K562 (cell line): ENCODE measurements around the gene SH2D3A. TPM values are rescaled to one million over a fixed set of nuclear protein-coding genes. Genes with fewer than 3 reads are reported as not detected.

Experiments
- ASH1L ChIP-seq: fragments of 450-650 bp; IDR thresholded peaks from 2 replicates; pipeline ENCODE4 v1.6.1; 2018; ENCODE audit warnings: borderline replicate concordance, mild to moderate bottlenecking, low read depth; ENCODE audit not compliant: partially characterized antibody
- BHLHE40 ChIP-seq: IDR thresholded peaks from 2 replicates; pipeline ENCODE4 v1.6.1; 2011; ENCODE audit warnings: low read length, improper control_type of control experiment
- CC2D1A ChIP-seq: fragments of 450-650 bp; IDR thresholded peaks from 2 replicates; pipeline ENCODE4 v1.6.1; 2017; ENCODE audit warnings: mild to moderate bottlenecking
- FOXM1 ChIP-seq, 2 experiments: fragments of 450-650 bp in 1 of 2; sonication (generic) in 1 of 2; formaldehyde crosslinking in 1 of 2; IDR thresholded peaks; 2 replicates each; pipeline versions ENCODE4 v1.6.1 to v1.9.0; 2017 to 2022; ENCODE audit warnings: low read depth in 2 of 2, mild to moderate bottlenecking in 2 of 2, missing genetic modification reagents in 1 of 2, moderate library complexity in 1 of 2
- HNRNPL ChIP-seq: fragments of 200-400 bp; formaldehyde crosslinking; IDR thresholded peaks from 2 replicates; pipeline ENCODE4 v1.6.1; 2017; ENCODE audit warnings: low read depth, mild to moderate bottlenecking, low read length
- LCOR ChIP-seq: sonication (generic); formaldehyde crosslinking; IDR thresholded peaks from 2 replicates; pipeline ENCODE4 v1.8.0; 2022; ENCODE audit warnings: mild to moderate bottlenecking, missing genetic modification reagents
- MAFF ChIP-seq: IDR thresholded peaks from 2 replicates; pipeline ENCODE4 v1.6.1; 2012; ENCODE audit warnings: low read length, improper control_type of control experiment
- MAFK ChIP-seq: IDR thresholded peaks from 2 replicates; pipeline ENCODE4 v1.6.1; 2011; ENCODE audit warnings: low read length, improper control_type of control experiment
- MCM3 ChIP-seq: fragments of 450-650 bp; IDR thresholded peaks from 2 replicates; pipeline ENCODE4 v1.6.1; 2016
- MNT ChIP-seq, 2 experiments: fragments of 450-650 bp; conservative IDR thresholded peaks; 2 replicates each; pipeline ENCODE4 v1.6.1; 2017; ENCODE audit warnings: mild to moderate bottlenecking in 2 of 2, moderate library complexity in 2 of 2
- NR2C1 ChIP-seq, 2 experiments: fragments of 450-650 bp; IDR thresholded peaks; 2 replicates each; pipeline ENCODE4 v1.6.1; 2017; ENCODE audit warnings: mild to moderate bottlenecking in 2 of 2, antibody characterized with exemption in 1 of 2, inconsistent platforms in 1 of 2, missing compliant biosample characterization in 1 of 2, missing genetic modification characterization in 1 of 2
- PHF21A ChIP-seq: fragments of 450-650 bp; IDR thresholded peaks from 2 replicates; pipeline ENCODE4 v1.6.1; 2017; ENCODE audit warnings: low read depth, borderline replicate concordance
- PTBP1 ChIP-seq: fragments of 200-400 bp; formaldehyde crosslinking; IDR thresholded peaks from 2 replicates; pipeline ENCODE4 v1.6.1; 2017; ENCODE audit warnings: low read depth, low read length
- RAD21 ChIP-seq, 2 experiments: fragments of 250-450 bp in 1 of 2; fragments of 450-650 bp in 1 of 2; sonication (Bioruptor Pico) in 1 of 2; formaldehyde crosslinking in 1 of 2; IDR thresholded peaks in 1 of 2; conservative IDR thresholded peaks in 1 of 2; 2 replicates each; pipeline versions ENCODE4 v1.4.0 to v1.8.0; 2020 to 2022; ENCODE audit warnings: mild to moderate bottlenecking in 2 of 2, moderate library complexity in 1 of 2
- STAG1 ChIP-seq: sonication (generic); formaldehyde crosslinking; IDR thresholded peaks from 2 replicates; pipeline ENCODE4 v1.5.0; 2020; ENCODE audit warnings: missing genetic modification reagents, borderline replicate concordance
- U2AF1 ChIP-seq: fragments of 200-400 bp; formaldehyde crosslinking; optimal IDR thresholded peaks from 2 replicates; pipeline ENCODE3; 2017; ENCODE audit warnings: mild to moderate bottlenecking, low read depth, low read length, moderate library complexity
- ZEB2 ChIP-seq: fragments of 450-650 bp; IDR thresholded peaks from 2 replicates; pipeline ENCODE4 v1.6.1; 2016
- ZNF41 ChIP-seq: fragments of 250-450 bp; sonication (Bioruptor Pico); conservative IDR thresholded peaks from 2 replicates; pipeline ENCODE4 v1.4.0; 2020; ENCODE audit warnings: mild to moderate bottlenecking
- polyA plus RNA-seq, 8 experiments: library from polyadenylated mRNA; depleted of rRNA in 4 of 8; stranded (reverse) in 5 of 8; unstranded in 3 of 8; fragments of >200 nt; fragmentation: Nextera tagmentation in 2 of 8; fragmentation: Illumina TruSeq in 1 of 8; extraction: Ambion mirVana in 2 of 8; extraction: Trizol in 1 of 8; gene quantifications; 2 replicates each; pipeline versions ENCODE4 v1.2.1 to v1.2.3, GENCODE V29; 2011 to 2014; ENCODE audit warnings: inconsistent platforms in 1 of 8, missing spikeins in 1 of 8
- total RNA-seq, 7 experiments: library from RNA; depleted of rRNA in 6 of 7; stranded (reverse); fragments of >200 nt in 6 of 7; fragmentation: Illumina TruSeq in 2 of 7; extraction: Trizol in 2 of 7; gene quantifications; 2 replicates each; pipeline versions ENCODE4 v1.2.1 to v1.2.3, GENCODE V29; 2011 to 2021; ENCODE audit warnings: low replicate concordance in 1 of 7
- TF ChIP-seq, protein P1 (sequence below): sonication (generic); formaldehyde crosslinking; IDR thresholded peaks from 2 replicates; pipeline ENCODE4 v1.8.0; 2023; ENCODE audit warnings: mild to moderate bottlenecking, missing genetic modification reagents
- TF ChIP-seq, protein P2 (sequence below): sonication (generic); formaldehyde crosslinking; IDR thresholded peaks from 2 replicates; pipeline ENCODE4 v1.5.0; 2020; ENCODE audit warnings: missing genetic modification reagents
- TF ChIP-seq, protein P3 (sequence below): fragments of 450-650 bp; IDR thresholded peaks from 2 replicates; pipeline ENCODE4 v1.6.1; 2016; ENCODE audit warnings: missing biosample characterization, missing genetic modification characterization

The SH2D3A gene
- total and polyA plus RNA-seq, 9 of the 15 experiments (the other 6 are each of a cell fraction or from before 2014, with no cell fraction given): 0.75 to 26.3 (median 8.9) TPM

DNA sequence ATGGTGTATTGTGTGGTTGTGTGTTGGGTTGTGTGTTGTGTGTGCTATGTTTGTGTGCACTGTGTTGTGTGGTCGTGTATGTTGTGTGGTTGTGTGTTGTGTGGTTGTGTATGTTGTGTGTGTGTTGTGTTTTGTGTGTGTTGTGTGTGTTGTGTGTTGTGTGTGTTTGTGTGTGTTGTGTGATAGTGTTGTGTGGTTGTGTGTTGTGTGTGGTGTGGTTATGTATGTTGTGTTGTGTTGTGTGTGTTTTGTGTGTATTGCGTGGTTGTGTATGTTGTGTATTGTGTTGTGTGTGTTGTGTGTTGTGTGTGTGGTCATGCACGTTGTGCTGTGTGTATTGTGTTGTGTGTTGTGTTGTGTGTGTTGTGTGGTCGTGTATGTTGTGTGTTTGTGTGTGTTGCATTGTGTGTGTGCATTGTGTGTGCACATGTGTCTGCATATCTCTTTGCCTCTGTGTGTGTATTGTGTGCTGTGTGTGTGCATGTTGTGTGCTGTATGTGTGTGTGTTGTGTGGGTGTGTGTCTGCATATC, 49.7 kb downstream of the SH2D3A start (continued):
- TF ChIP-seq, protein P1, sequence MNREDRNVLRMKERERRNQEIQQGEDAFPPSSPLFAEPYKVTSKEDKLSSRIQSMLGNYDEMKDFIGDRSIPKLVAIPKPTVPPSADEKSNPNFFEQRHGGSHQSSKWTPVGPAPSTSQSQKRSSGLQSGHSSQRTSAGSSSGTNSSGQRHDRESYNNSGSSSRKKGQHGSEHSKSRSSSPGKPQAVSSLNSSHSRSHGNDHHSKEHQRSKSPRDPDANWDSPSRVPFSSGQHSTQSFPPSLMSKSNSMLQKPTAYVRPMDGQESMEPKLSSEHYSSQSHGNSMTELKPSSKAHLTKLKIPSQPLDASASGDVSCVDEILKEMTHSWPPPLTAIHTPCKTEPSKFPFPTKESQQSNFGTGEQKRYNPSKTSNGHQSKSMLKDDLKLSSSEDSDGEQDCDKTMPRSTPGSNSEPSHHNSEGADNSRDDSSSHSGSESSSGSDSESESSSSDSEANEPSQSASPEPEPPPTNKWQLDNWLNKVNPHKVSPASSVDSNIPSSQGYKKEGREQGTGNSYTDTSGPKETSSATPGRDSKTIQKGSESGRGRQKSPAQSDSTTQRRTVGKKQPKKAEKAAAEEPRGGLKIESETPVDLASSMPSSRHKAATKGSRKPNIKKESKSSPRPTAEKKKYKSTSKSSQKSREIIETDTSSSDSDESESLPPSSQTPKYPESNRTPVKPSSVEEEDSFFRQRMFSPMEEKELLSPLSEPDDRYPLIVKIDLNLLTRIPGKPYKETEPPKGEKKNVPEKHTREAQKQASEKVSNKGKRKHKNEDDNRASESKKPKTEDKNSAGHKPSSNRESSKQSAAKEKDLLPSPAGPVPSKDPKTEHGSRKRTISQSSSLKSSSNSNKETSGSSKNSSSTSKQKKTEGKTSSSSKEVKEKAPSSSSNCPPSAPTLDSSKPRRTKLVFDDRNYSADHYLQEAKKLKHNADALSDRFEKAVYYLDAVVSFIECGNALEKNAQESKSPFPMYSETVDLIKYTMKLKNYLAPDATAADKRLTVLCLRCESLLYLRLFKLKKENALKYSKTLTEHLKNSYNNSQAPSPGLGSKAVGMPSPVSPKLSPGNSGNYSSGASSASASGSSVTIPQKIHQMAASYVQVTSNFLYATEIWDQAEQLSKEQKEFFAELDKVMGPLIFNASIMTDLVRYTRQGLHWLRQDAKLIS (CRISPR knock-in tag): peak; percentile 53; the same call in 1 of the 2 replicates
- no peak for TF ChIP-seq MAFF
- TF ChIP-seq PTBP1: no peak
- no peak for TF ChIP-seq HNRNPL
- no peak for TF ChIP-seq ZNF41 (CRISPR knock-in tag)
- TF ChIP-seq, protein P2, sequence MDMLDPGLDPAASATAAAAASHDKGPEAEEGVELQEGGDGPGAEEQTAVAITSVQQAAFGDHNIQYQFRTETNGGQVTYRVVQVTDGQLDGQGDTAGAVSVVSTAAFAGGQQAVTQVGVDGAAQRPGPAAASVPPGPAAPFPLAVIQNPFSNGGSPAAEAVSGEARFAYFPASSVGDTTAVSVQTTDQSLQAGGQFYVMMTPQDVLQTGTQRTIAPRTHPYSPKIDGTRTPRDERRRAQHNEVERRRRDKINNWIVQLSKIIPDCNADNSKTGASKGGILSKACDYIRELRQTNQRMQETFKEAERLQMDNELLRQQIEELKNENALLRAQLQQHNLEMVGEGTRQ (CRISPR knock-in tag): no peak
- no peak for TF ChIP-seq BHLHE40
- TF ChIP-seq LCOR (CRISPR knock-in tag): no peak
- 0 out of 2 replicates have a peak, but pooled peaks have one; percentile 56 for TF ChIP-seq NR2C1 (IDR thresholded peaks at IDR 0.05)
- TF ChIP-seq NR2C1 (tag; IDR thresholded peaks at IDR 0.05): no peak
- no peak for TF ChIP-seq U2AF1
- TF ChIP-seq MCM3: peak; percentile 85; the same call in 1 of the 2 replicates
- no peak for TF ChIP-seq FOXM1 (IDR thresholded peaks at IDR 0.05; ENCODE audit: low read depth)
- TF ChIP-seq FOXM1 (CRISPR knock-in tag; IDR thresholded peaks at IDR 0.05; ENCODE audit: low read depth): peak; percentile 92
- peak; percentile 67 for TF ChIP-seq ASH1L
- TF ChIP-seq, protein P3, sequence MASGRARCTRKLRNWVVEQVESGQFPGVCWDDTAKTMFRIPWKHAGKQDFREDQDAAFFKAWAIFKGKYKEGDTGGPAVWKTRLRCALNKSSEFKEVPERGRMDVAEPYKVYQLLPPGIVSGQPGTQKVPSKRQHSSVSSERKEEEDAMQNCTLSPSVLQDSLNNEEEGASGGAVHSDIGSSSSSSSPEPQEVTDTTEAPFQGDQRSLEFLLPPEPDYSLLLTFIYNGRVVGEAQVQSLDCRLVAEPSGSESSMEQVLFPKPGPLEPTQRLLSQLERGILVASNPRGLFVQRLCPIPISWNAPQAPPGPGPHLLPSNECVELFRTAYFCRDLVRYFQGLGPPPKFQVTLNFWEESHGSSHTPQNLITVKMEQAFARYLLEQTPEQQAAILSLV (tag): peak; percentile 79
- TF ChIP-seq ZEB2: peak; percentile 61; the same call in 1 of the 2 replicates
- no peak; the same call in 1 of the 2 replicates for TF ChIP-seq MAFK
- peak; percentile 62 for TF ChIP-seq CC2D1A
- TF ChIP-seq MNT (conservative IDR thresholded peaks at IDR 0.05): peak in 1 of 2 experiments; percentile 26; a peak in 1 of 4 replicates
- TF ChIP-seq STAG1: 0 out of 2 replicates have a peak, but pooled peaks have one; percentile 40
- TF ChIP-seq RAD21 (CRISPR knock-in tag; conservative IDR thresholded peaks at IDR 0.05 in 1 of 2, IDR thresholded peaks at IDR 0.05 in 1 of 2): no peak
- TF ChIP-seq PHF21A: 0 out of 2 replicates have a peak, but pooled peaks have one; percentile 65
